Measurements from ENCODE around the gene ELOVL7.

GRCh38 chr5:60809891-60810425, 34.1 kb downstream of the ELOVL7 start:
- TF ChIP-seq POLR2A (IDR thresholded peaks at IDR 0.05) (no peak), CTCF (IDR thresholded peaks at IDR 0.05) (no peak), EP300 (IDR thresholded peaks at IDR 0.05) (no peak)

Measured in upper lobe of left lung (tissue), 4 donors.